Fibroblast of lung (primary cell): ENCODE measurements around the gene A3GALT2. TPM values are rescaled to one million over a fixed set of nuclear protein-coding genes. Genes with fewer than 3 reads are reported as not detected.
A peak's percentile ranks its signal among the peaks of the same experiment; 100 is the strongest.
"Not testable (repeated sequence)": the region's sequence is repeated elsewhere in the genome, so short reads cannot be mapped to it uniquely, and the experiment has no call there.

Source experiments
- DNase-seq, 2 donors: peaks; one replicate each; pipeline versions ENCODE4 v3.0.0 to v3.0.0-alpha.2; 2010; ENCODE audit warnings: low read depth in 2 of 2
- H2AFZ ChIP-seq: 2 replicates; pipeline ENCODE4 v1.5.1; 2012; ENCODE audit warnings: low read length, control low read depth, inconsistent platforms
- H3K27ac ChIP-seq: 2 replicates; pipeline ENCODE4 v1.5.1; 2011; ENCODE audit warnings: low read length, control low read depth; ENCODE audit not compliant: insufficient read depth
- H3K27me3 ChIP-seq: 2 replicates; pipeline ENCODE4 v1.5.1; 2011; ENCODE audit warnings: mild to moderate bottlenecking, low read length; ENCODE audit not compliant: control insufficient read depth, insufficient read depth
- H3K36me3 ChIP-seq: 2 replicates; pipeline ENCODE4 v1.5.1; 2011; ENCODE audit warnings: low read length; ENCODE audit not compliant: control insufficient read depth, insufficient read depth
- H3K4me1 ChIP-seq: 2 replicates; pipeline ENCODE4 v1.5.1; 2011; ENCODE audit warnings: low read length; ENCODE audit not compliant: control insufficient read depth, insufficient read depth; ENCODE audit errors: extremely low read depth
- H3K4me2 ChIP-seq: 2 replicates; pipeline ENCODE4 v1.5.1; 2011; ENCODE audit warnings: low read length, control low read depth; ENCODE audit not compliant: insufficient read depth; ENCODE audit errors: extremely low read depth
- H3K4me3 ChIP-seq, 4 experiments: fragments of 200-600 bp in 1 of 4; sonication (generic) in 1 of 4; replicated peaks in 1 of 4; 2 replicates each; pipeline ENCODE4 v1.5.1; 2011 to 2016; ENCODE audit warnings: low read length in 4 of 4, low read depth in 3 of 4, mild to moderate bottlenecking in 3 of 4, control low read depth in 2 of 4, inconsistent platforms in 1 of 4, mixed read lengths in 1 of 4; ENCODE audit not compliant: insufficient read depth in 1 of 4; ENCODE audit errors: control extremely low read depth in 1 of 4
- H3K79me2 ChIP-seq: 2 replicates; pipeline ENCODE4 v1.5.1; 2012; ENCODE audit warnings: mild to moderate bottlenecking, low read length, inconsistent platforms; ENCODE audit not compliant: control insufficient read depth, insufficient read depth
- H3K9ac ChIP-seq: 2 replicates; pipeline ENCODE4 v1.5.1; 2011; ENCODE audit warnings: mild to moderate bottlenecking, low read length, control low read depth; ENCODE audit not compliant: insufficient read depth
- H3K9me3 ChIP-seq: 2 replicates; pipeline ENCODE4 v1.5.1; 2012; ENCODE audit warnings: low read depth, low read length; ENCODE audit not compliant: control insufficient read depth, insufficient read depth
- H4K20me1 ChIP-seq: 2 replicates; pipeline ENCODE4 v1.5.1; 2011; ENCODE audit warnings: low read length; ENCODE audit not compliant: control insufficient read depth, insufficient read depth; ENCODE audit errors: extremely low read depth
- CTCF ChIP-seq, 2 donors: IDR thresholded peaks in 1 of 2; conservative IDR thresholded peaks in 1 of 2; 1 replicate in 1 of 2; 2 replicates in 1 of 2; pipeline ENCODE4 v1.5.1; 2011 to 2012; ENCODE audit warnings: low read length in 2 of 2, control low read depth in 1 of 2, inconsistent platforms in 1 of 2, low read depth in 1 of 2, mild to moderate bottlenecking in 1 of 2
- EZH2 ChIP-seq: IDR thresholded peaks from 2 replicates; pipeline ENCODE4 v1.5.1; 2012; ENCODE audit warnings: low read length, control low read depth, mild to moderate bottlenecking; ENCODE audit errors: missing control alignments
- polyA plus RNA-seq, 2 donors: library from polyadenylated mRNA; depleted of rRNA in 1 of 2; stranded (reverse) in 1 of 2; unstranded in 1 of 2; fragments of >200 nt; gene quantifications; 2 replicates each; pipeline ENCODE4 v1.2.1, GENCODE V29; 2011 to 2012; ENCODE audit warnings: missing spikeins in 1 of 2
- total RNA-seq: library from RNA; depleted of rRNA; stranded (reverse); fragments of >200 nt; gene quantifications from 2 replicates; pipeline ENCODE4 v1.2.1, GENCODE V29; 2014

A3GALT2 gene
- total and polyA plus RNA-seq, 2 donors (not counting 1 experiment from before 2014, with no cell fraction given) = not detected

GRCh38 chr1:33292726-33293340 is 28.1 kb downstream of the A3GALT2 start:
- H3K4me1 ChIP-seq = peaks cover 2% of the 10 kb centered on the region
- H3K27ac ChIP-seq = no peak overlapping the region
- no peak overlapping the region for H3K4me2 ChIP-seq
- H3K9me3 ChIP-seq = no peaks in the 10 kb centered on the region
- peak in 1 of 2 donors; percentile 39 for DNase-seq
- H3K4me3 ChIP-seq = no peak overlapping the region
- TF ChIP-seq EZH2 = no peak
- TF ChIP-seq CTCF (conservative IDR thresholded peaks at IDR 0.05 in 1 of 2, IDR thresholded peaks at IDR 0.05 in 1 of 2; ENCODE audit: low read depth in 1 of 2, low read length in 2 of 2) = no peak
- H3K36me3 ChIP-seq = peaks cover 3% of the 10 kb centered on the region
- no peaks in the 10 kb centered on the region for H4K20me1 ChIP-seq
- H3K27me3 ChIP-seq = no peaks in the 10 kb centered on the region
- H3K79me2 ChIP-seq = no peaks in the 10 kb centered on the region
- no peak overlapping the region for H2AFZ ChIP-seq
- H3K9ac ChIP-seq = no peak overlapping the region

DNA sequence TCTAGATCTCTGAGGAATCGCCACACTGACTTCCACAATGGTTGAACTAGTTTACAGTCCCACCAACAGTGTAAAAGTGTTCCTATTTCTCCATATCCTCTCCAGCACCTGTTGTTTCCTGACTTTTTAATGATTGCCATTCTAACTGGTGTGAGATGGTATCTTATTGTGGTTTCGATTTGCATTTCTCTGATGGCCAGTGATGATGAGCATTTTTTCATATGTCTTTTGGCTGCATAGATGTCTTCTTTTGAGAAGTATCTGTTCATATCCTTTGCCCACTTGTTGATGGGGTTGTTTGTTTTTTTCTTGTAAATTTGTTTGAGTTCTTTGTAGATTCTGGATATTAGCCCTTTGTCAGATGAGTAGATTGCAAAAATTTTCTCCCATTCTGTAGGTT is 30.3 kb downstream of the A3GALT2 start:
- not testable (repeated sequence) for H3K4me1 ChIP-seq, H3K27ac ChIP-seq, H3K9ac ChIP-seq, H3K4me3 ChIP-seq, DNase-seq, H2AFZ ChIP-seq, H4K20me1 ChIP-seq, H3K36me3 ChIP-seq, H3K79me2 ChIP-seq, H3K27me3 ChIP-seq, H3K4me2 ChIP-seq, H3K9me3 ChIP-seq

GRCh38 chr1:33289858-33290154 is 31.1 kb downstream of the A3GALT2 start:
- no peak overlapping the region for H3K4me2 ChIP-seq
- no peak overlapping the region for H3K27ac ChIP-seq
- no peaks in the 10 kb centered on the region for H3K9me3 ChIP-seq
- no peaks in the 10 kb centered on the region for H3K4me1 ChIP-seq
- no peaks in the 10 kb centered on the region for H3K36me3 ChIP-seq
- H4K20me1 ChIP-seq = no peaks in the 10 kb centered on the region
- H3K27me3 ChIP-seq = no peaks in the 10 kb centered on the region
- no peak overlapping the region for H3K4me3 ChIP-seq
- TF ChIP-seq EZH2 (no peak), CTCF (conservative IDR thresholded peaks at IDR 0.05 in 1 of 2, IDR thresholded peaks at IDR 0.05 in 1 of 2; ENCODE audit: low read depth in 1 of 2, low read length in 2 of 2) (no peak)
- DNase-seq = no peak
- H3K79me2 ChIP-seq = no peaks in the 10 kb centered on the region
- no peak overlapping the region for H2AFZ ChIP-seq
- H3K9ac ChIP-seq = no peak overlapping the region
